NCI-H2171 treated with DMSO at 0.1 percent for 48 hours (cell line): ENCODE results near the gene FAM193B.

Source experiments
- DNase-seq: peaks from one replicate; lab custom pipeline; 2025; lab: John Stamatoyannopoulos, UW

FAM193B gene

GRCh38 chr5:177470759-177471536 lies 83.4 kb downstream of the FAM193B start:
- no peak for DNase-seq
